Activated CD4-positive, alpha-beta T cell treated with anti-CD3 and anti-CD28 coated beads, Interleukin-2, amount 50 U/mL, for 16 hours (primary cell): ENCODE data around the gene FAM83C.
"Not testable (repeated sequence)": the region's sequence is repeated elsewhere in the genome, so short reads cannot be mapped to it uniquely, and the experiment has no call there.

Experiments
- DNase-seq: peaks from one replicate; pipeline ENCODE4 v3.0.0-alpha.2; 2020

The FAM83C gene

GRCh38 chr20:35318502-35319157 is 26.4 kb upstream of the FAM83C start:
- DNase-seq = no peak

GRCh38 chr20:35317416-35318210 is 25.4 kb upstream of the FAM83C start:
- no peak for DNase-seq

GRCh38 chr20:35316086-35316485 is 23.9 kb upstream of the FAM83C start:
- DNase-seq = no peak

GRCh38 chr20:35315632-35316020 is 23.4 kb upstream of the FAM83C start:
- DNase-seq = not testable (repeated sequence)

- DNase-seq = peak; percentile 56
These were observed 22.8 kb upstream of the FAM83C start for GRCh38 chr20:35314816-35315631.

- peak; percentile 86 for DNase-seq
These were observed 20.1 kb upstream of the FAM83C start for GRCh38 chr20:35312318-35312717.

GRCh38 chr20:35311822-35312221 is 19.6 kb upstream of the FAM83C start:
- DNase-seq = no peak

GRCh38 chr20:35311409-35311808 is 19.2 kb upstream of the FAM83C start:
- peak; percentile 92 for DNase-seq

- no peak for DNase-seq
These were observed 15.7 kb upstream of the FAM83C start for GRCh38 chr20:35307666-35308653.

GRCh38 chr20:35306931-35307517 is 14.8 kb upstream of the FAM83C start:
- DNase-seq = peak; percentile 58

- DNase-seq = peak; percentile 95
These were observed 13.7 kb upstream of the FAM83C start for GRCh38 chr20:35305682-35306556.

GRCh38 chr20:35304956-35305355 is 12.7 kb upstream of the FAM83C start:
- DNase-seq = no peak

GRCh38 chr20:35303735-35304491 is 11.7 kb upstream of the FAM83C start:
- peak; percentile 94 for DNase-seq

GRCh38 chr20:35303382-35303734 is 11.1 kb upstream of the FAM83C start:
- no peak for DNase-seq

GRCh38 chr20:35302421-35303335 is 10.5 kb upstream of the FAM83C start:
- peak; percentile 65 for DNase-seq

GRCh38 chr20:35301426-35301825 is 9.2 kb upstream of the FAM83C start:
- DNase-seq = no peak

GRCh38 chr20:35300469-35301262 is 8.4 kb upstream of the FAM83C start:
- no peak for DNase-seq

- no peak for DNase-seq
These were observed 7.6 kb upstream of the FAM83C start for GRCh38 chr20:35299780-35300179.
